ENCODE results near the gene LRRC63. TPM values are rescaled to one million over a fixed set of nuclear protein-coding genes. Genes with fewer than 3 reads are reported as not detected.

The LRRC63 gene
- total and polyA plus RNA-seq, 2 donors: 0.46 to 1.2 TPM

DNA sequence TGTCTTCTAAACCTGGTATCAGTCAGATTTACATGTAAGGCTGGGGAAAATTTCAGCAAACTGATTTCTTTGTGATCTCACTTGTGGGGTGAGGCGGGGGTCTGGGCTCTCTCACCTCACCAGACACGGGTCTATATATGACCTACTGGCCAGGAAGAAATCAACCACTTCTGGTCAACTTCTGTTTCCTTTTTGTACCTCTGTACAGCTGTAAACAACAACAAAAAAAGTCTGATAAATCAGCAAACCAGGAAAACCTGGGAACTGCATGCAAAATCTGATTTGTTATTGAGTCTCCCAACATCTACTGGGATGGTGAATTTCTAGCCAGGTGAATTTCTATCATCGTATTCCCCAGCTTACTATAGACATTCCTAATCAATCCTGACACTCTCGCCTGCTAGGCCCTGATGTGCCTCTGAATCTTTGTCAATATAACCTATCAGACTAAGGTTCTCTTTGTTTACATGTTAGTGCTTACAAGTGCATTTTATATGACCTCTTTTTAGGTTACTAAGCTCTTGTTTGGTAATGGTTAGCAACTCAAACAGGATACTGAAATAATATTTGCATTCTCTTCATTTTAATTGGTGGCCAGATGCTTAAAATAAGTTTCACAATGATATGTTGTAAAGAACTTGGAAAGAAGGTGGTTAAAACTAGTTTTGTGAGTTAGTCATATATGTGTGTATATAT, 77.7 kb downstream of the LRRC63 start:
- Histone ChIP-seq H3K36me3 (ENCODE audit: control insufficient read depth in 2 of 2, insufficient read depth in 2 of 2, low read length in 1 of 2) (no peaks in the 10 kb centered on the region), H3K27me3 (ENCODE audit: control insufficient read depth in 2 of 2, insufficient read depth in 1 of 2, low read length in 1 of 2) (no peaks in the 10 kb centered on the region), H3K27ac (ENCODE audit: low read depth in 1 of 2, low read length in 1 of 2) (no peak overlapping the region), H3K9me3 (ENCODE audit: control insufficient read depth in 2 of 2, insufficient read depth in 1 of 2, low read length in 1 of 2) (no peaks in the 10 kb centered on the region), H3K4me1 (ENCODE audit: control insufficient read depth in 2 of 2, insufficient read depth in 2 of 2, low read length in 2 of 2) (peaks cover 35 to 42% of the 10 kb centered on the region in 2 donors), H3K4me3 (ENCODE audit: low read length in 2 of 2) (no peak overlapping the region)
- DNase-seq (ENCODE audit: low read depth in 6 of 9, low spot score in 9 of 9): no peak
- WGBS: 73% methylated on average over 4 of the region's 4 CpGs

DNA sequence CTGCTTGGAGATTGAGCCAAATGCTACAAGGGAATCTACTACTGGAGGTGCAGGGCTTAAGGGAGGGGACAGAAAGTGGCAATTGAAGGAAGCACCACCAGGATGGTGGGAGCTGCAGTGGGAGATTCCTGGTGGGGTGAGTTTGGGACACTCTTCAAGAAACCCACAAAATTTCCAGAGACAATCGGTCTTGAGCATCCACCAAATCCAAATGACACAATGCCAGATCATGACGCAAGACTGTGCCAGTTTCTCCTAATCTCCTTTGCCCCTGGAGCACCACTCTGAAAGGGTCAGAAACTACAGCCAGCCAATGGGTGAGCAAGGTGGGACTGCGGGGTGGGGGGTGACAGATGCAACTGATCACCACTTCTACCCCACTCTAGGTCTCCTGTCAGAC, 78.7 kb downstream of the LRRC63 start:
- Histone ChIP-seq H3K4me3 (ENCODE audit: low read length in 2 of 2) (no peak overlapping the region), H3K27me3 (ENCODE audit: control insufficient read depth in 2 of 2, insufficient read depth in 1 of 2, low read length in 1 of 2) (no peaks in the 10 kb centered on the region), H3K36me3 (ENCODE audit: control insufficient read depth in 2 of 2, insufficient read depth in 2 of 2, low read length in 1 of 2) (no peaks in the 10 kb centered on the region), H3K4me1 (ENCODE audit: control insufficient read depth in 2 of 2, insufficient read depth in 2 of 2, low read length in 2 of 2) (peaks cover 38 to 52% of the 10 kb centered on the region in 2 donors), H3K9me3 (ENCODE audit: control insufficient read depth in 2 of 2, insufficient read depth in 1 of 2, low read length in 1 of 2) (no peaks in the 10 kb centered on the region), H3K27ac (ENCODE audit: low read depth in 1 of 2, low read length in 1 of 2) (peak overlapping the region in 1 of 2 donors; percentile 67)
- DNase-seq (ENCODE audit: low read depth in 6 of 9, low spot score in 9 of 9): no peak
- WGBS: 98% methylated on average over 3 of the region's 3 CpGs

DNA sequence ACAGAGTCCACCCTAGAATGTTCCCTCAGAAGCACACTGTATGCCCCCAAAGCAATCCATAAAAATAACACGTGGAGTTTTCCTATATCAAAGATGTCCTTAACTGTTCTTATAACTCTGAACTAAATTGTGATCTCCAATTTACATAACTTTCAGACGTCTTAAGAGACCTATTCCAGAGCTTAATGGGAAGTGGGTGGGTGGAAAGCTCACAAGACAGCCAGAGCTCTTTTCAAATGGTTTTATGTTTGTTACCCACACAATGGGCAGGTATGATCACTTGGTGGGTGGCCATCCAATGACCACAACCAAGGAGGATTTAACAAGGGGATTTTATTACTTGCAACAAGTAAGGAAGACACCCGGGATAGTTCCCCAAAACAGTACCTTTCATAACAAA, 81.7 kb downstream of the LRRC63 start:
- Histone ChIP-seq H3K4me1 (ENCODE audit: control insufficient read depth in 2 of 2, insufficient read depth in 2 of 2, low read length in 2 of 2) (peaks cover 58 to 79% of the 10 kb centered on the region in 2 donors), H3K9me3 (ENCODE audit: control insufficient read depth in 2 of 2, insufficient read depth in 1 of 2, low read length in 1 of 2) (no peaks in the 10 kb centered on the region), H3K4me3 (ENCODE audit: low read length in 2 of 2) (no peak overlapping the region), H3K27ac (ENCODE audit: low read depth in 1 of 2, low read length in 1 of 2) (peak overlapping the region; percentile 83 to 88), H3K27me3 (ENCODE audit: control insufficient read depth in 2 of 2, insufficient read depth in 1 of 2, low read length in 1 of 2) (no peaks in the 10 kb centered on the region), H3K36me3 (ENCODE audit: control insufficient read depth in 2 of 2, insufficient read depth in 2 of 2, low read length in 1 of 2) (no peaks in the 10 kb centered on the region)
- WGBS: 90% methylated on average over 3 of the region's 3 CpGs
- DNase-seq (ENCODE audit: low read depth in 6 of 9, low spot score in 9 of 9): no peak

DNA sequence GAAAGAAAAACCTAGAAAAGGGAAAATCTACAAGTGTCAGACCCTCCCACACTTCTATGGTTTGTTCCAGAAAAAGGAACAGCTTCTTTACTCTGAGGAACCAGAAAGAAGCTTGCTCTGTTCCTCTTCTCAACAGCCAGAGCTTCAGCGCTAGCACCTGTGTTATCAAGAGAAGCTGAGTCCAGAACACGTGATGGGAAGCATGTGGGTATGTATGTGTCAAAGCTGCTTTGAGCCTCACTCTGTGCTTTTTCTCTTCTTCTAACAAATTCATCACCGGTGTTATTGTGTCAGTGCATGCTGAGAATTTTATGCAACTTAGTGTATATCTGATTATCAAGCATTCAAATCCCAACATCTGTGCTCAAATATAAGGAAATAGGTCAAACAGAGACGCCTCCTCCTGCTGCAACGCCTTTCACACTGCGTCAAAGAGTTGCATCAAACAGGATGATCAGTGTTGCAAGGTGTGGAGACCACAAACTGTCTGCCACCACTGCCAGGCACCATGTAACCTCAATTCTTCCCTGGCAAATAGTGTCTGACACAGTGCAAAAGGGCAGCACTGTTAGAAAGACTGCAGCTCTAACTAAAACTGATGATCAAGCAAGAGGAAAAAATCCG, 83.9 kb downstream of the LRRC63 start:
- H3K4me3 ChIP-seq (ENCODE audit: low read length in 2 of 2): no peak overlapping the region
- peak overlapping the region; percentile 97 to 98 for H3K27ac ChIP-seq (ENCODE audit: low read depth in 1 of 2, low read length in 1 of 2)
- WGBS: 6% methylated on average over 7 of the region's 7 CpGs
- no peaks in the 10 kb centered on the region for H3K36me3 ChIP-seq (ENCODE audit: control insufficient read depth in 2 of 2, insufficient read depth in 2 of 2, low read length in 1 of 2)
- DNase-seq (ENCODE audit: low read depth in 6 of 9, low spot score in 9 of 9): peak; percentile 77 to 96 (median 89)
- peaks cover 0 to 4% of the 10 kb centered on the region in 2 donors for H3K9me3 ChIP-seq (ENCODE audit: control insufficient read depth in 2 of 2, insufficient read depth in 1 of 2, low read length in 1 of 2)
- H3K4me1 ChIP-seq (ENCODE audit: control insufficient read depth in 2 of 2, insufficient read depth in 2 of 2, low read length in 2 of 2): peaks cover 47 to 62% of the 10 kb centered on the region in 2 donors
- H3K27me3 ChIP-seq (ENCODE audit: control insufficient read depth in 2 of 2, insufficient read depth in 1 of 2, low read length in 1 of 2): no peaks in the 10 kb centered on the region

DNA sequence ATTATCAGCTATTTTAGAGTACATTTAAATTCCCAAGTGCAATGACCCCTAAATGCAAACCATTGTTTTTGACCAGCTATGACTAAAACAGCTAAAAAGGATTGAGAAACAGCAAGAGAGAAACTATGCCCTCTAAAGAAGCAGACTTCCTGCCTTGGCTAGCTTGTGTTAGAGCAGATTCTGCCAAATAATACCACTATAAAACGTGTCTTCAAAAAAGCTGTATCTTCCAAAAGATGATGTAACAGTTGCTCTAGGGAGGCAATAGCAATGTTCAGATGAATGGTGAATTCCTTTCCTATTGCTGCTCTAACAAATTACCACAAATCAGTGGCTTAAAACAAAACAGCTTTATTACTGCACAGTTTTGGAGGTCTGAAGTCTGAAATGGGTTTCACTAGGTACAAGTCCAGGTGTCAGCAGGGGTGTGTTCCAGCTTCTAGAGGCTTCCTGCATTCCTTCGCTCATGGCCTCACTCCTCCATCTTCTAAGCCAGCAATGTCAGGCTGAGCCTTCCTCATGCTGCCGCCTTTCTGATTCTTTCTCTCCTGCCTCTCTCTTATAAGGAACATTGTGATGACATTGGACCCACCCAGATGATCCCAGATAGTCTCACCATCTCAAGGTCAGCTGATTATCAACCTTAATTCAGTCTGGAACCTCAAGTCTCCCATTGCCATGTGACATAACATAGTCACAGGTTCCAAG, 84.5 kb downstream of the LRRC63 start:
- Histone ChIP-seq H3K36me3 (ENCODE audit: control insufficient read depth in 2 of 2, insufficient read depth in 2 of 2, low read length in 1 of 2) (no peaks in the 10 kb centered on the region), H3K4me3 (ENCODE audit: low read length in 2 of 2) (no peak overlapping the region), H3K4me1 (ENCODE audit: control insufficient read depth in 2 of 2, insufficient read depth in 2 of 2, low read length in 2 of 2) (peaks cover 40 to 56% of the 10 kb centered on the region in 2 donors), H3K9me3 (ENCODE audit: control insufficient read depth in 2 of 2, insufficient read depth in 1 of 2, low read length in 1 of 2) (peaks cover 0 to 7% of the 10 kb centered on the region in 2 donors), H3K27ac (ENCODE audit: low read depth in 1 of 2, low read length in 1 of 2) (peak overlapping the region; percentile 97 to 98), H3K27me3 (ENCODE audit: control insufficient read depth in 2 of 2, insufficient read depth in 1 of 2, low read length in 1 of 2) (no peaks in the 10 kb centered on the region)
- 53% methylated on average over 3 of the region's 3 CpGs for WGBS
- DNase-seq (ENCODE audit: low read depth in 6 of 9, low spot score in 9 of 9): peak in 1 of 9 donors; percentile 58

DNA sequence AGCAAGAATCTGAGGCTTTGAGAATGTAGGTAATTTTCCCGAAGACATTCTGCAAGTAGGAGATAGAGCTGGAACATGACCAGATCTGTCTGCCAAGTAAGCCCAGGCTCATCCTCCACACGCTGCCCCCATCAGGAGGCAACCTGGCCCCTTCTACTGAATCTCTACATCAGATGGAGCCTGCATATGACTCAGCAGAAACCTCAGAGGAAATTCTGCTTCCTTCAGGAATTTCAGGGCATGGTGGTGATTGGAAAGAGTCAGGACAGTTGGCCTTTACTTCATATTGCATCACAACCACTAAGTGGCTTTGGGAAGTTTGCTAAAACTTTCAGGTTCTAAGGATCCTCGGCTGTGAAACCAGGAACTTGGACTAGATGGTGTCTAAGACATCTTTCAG, 85.2 kb downstream of the LRRC63 start:
- WGBS: 60% methylated on average over 3 of the region's 3 CpGs
- Histone ChIP-seq H3K4me3 (ENCODE audit: low read length in 2 of 2) (no peak overlapping the region), H3K36me3 (ENCODE audit: control insufficient read depth in 2 of 2, insufficient read depth in 2 of 2, low read length in 1 of 2) (no peaks in the 10 kb centered on the region), H3K27ac (ENCODE audit: low read depth in 1 of 2, low read length in 1 of 2) (peak overlapping the region; percentile 97 to 98), H3K9me3 (ENCODE audit: control insufficient read depth in 2 of 2, insufficient read depth in 1 of 2, low read length in 1 of 2) (peaks cover 0 to 10% of the 10 kb centered on the region in 2 donors), H3K4me1 (ENCODE audit: control insufficient read depth in 2 of 2, insufficient read depth in 2 of 2, low read length in 2 of 2) (peaks cover 37 to 56% of the 10 kb centered on the region in 2 donors), H3K27me3 (ENCODE audit: control insufficient read depth in 2 of 2, insufficient read depth in 1 of 2, low read length in 1 of 2) (no peaks in the 10 kb centered on the region)
- DNase-seq (ENCODE audit: low read depth in 6 of 9, low spot score in 9 of 9): no peak

DNA sequence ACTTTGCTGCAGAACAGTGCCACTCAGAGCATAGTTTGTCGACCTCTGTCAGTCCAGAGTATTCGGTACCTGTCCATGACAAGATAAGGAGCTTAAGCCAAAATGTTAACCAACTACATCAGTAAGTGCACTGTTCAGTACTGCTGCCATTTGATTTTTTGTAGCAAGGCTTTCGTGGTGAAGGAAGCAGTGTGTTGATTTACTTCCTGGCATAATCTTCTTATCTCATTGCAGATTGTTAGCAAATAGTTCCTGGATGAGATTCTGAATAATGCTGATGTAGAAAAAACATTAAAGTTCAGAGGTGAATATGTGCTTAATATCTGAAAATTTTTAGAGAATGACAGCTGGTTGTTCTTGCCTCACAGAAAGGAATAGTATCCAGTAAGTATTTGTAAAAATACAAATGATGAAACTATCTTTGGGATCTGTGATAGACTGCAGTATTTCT, 85.7 kb downstream of the LRRC63 start:
- DNase-seq (ENCODE audit: low read depth in 6 of 9, low spot score in 9 of 9): peak in 1 of 9 donors; percentile 65
- 15% methylated on average over 3 of the region's 3 CpGs for WGBS

DNA sequence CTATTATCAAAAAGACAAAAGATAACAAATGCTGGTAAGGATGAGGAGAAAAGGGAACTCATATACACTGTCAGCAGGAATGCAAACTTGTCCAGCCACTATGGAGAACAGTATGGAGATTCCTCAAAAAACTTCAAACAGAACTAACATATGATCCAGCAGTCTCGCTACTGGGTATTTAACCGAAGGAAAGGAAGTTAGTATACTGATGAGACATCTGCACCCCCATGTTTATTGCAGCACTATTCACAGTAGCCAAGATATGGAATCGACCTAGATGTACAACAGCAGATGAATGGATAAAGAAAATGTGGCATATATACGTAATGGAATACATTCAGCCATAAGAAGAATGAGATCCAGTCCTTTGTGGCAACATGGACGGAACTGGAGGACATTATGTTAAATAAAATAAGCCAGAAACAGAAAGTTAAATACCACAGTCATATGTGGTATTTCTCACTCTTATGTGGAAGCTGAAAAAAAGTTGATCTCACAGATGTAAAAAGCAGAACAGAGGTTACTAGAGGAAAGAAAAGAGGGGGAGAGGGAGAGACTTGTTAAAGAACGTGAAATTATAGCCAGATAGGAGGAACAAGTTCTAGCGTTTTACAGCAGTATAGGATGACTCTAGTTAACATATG, 92.1 kb downstream of the LRRC63 start:
- H3K27ac ChIP-seq (ENCODE audit: low read depth in 1 of 2, low read length in 1 of 2): peak overlapping the region; percentile 60 to 65
- peak overlapping the region in 1 of 2 donors; percentile 2 for H3K4me3 ChIP-seq (ENCODE audit: low read length in 2 of 2)
- H3K4me1 ChIP-seq (ENCODE audit: control insufficient read depth in 2 of 2, insufficient read depth in 2 of 2, low read length in 2 of 2): peaks cover 6 to 9% of the 10 kb centered on the region in 2 donors
- WGBS: 20% methylated on average over 7 of the region's 7 CpGs
- H3K27me3 ChIP-seq (ENCODE audit: control insufficient read depth in 2 of 2, insufficient read depth in 1 of 2, low read length in 1 of 2): no peaks in the 10 kb centered on the region
- DNase-seq (ENCODE audit: low read depth in 6 of 9, low spot score in 9 of 9): peak in 1 of 9 donors; percentile 58
- H3K9me3 ChIP-seq (ENCODE audit: control insufficient read depth in 2 of 2, insufficient read depth in 1 of 2, low read length in 1 of 2): peaks cover 0 to 12% of the 10 kb centered on the region in 2 donors
- H3K36me3 ChIP-seq (ENCODE audit: control insufficient read depth in 2 of 2, insufficient read depth in 2 of 2, low read length in 1 of 2): no peaks in the 10 kb centered on the region

More for the DNA sequence above, 85.7 kb downstream of the LRRC63 start:
- peaks cover 37 to 56% of the 10 kb centered on the region in 2 donors for H3K4me1 ChIP-seq (ENCODE audit: control insufficient read depth in 2 of 2, insufficient read depth in 2 of 2, low read length in 2 of 2)
- H3K4me3 ChIP-seq (ENCODE audit: low read length in 2 of 2): no peak overlapping the region
- H3K36me3 ChIP-seq (ENCODE audit: control insufficient read depth in 2 of 2, insufficient read depth in 2 of 2, low read length in 1 of 2): no peaks in the 10 kb centered on the region
- H3K9me3 ChIP-seq (ENCODE audit: control insufficient read depth in 2 of 2, insufficient read depth in 1 of 2, low read length in 1 of 2): peaks cover 0 to 12% of the 10 kb centered on the region in 2 donors
- no peaks in the 10 kb centered on the region for H3K27me3 ChIP-seq (ENCODE audit: control insufficient read depth in 2 of 2, insufficient read depth in 1 of 2, low read length in 1 of 2)
- H3K27ac ChIP-seq (ENCODE audit: low read depth in 1 of 2, low read length in 1 of 2): peak overlapping the region; percentile 97 to 98

Data from thymus (tissue), 11 donors.